Hepatocyte (in vitro differentiated cells): ENCODE measurements around the gene PEX5. TPM values are rescaled to one million over a fixed set of nuclear protein-coding genes. Genes with fewer than 3 reads are reported as not detected.

Source experiments
- DNase-seq: peaks from one replicate; pipeline ENCODE4 v3.0.0-alpha.2; 2016; ENCODE audit warnings: low spot score
- H2AFZ ChIP-seq: fragments of 200-600 bp; sonication (generic); 2 replicates; pipeline ENCODE4 v1.6.0; 2016; ENCODE audit warnings: antibody characterized with exemption, mild to moderate bottlenecking
- H3K27ac ChIP-seq: fragments of 200-600 bp; sonication (generic); 2 replicates; pipeline ENCODE4 v1.5.1; 2016; ENCODE audit warnings: mild to moderate bottlenecking
- H3K27me3 ChIP-seq: fragments of 200-600 bp; sonication (generic); 2 replicates; pipeline ENCODE4 v1.6.1; 2016
- H3K36me3 ChIP-seq: fragments of 200-600 bp; sonication (generic); replicated peaks from 2 replicates; pipeline ENCODE4 v1.5.1; 2016; ENCODE audit warnings: low read depth; ENCODE audit not compliant: insufficient read depth
- H3K4me1 ChIP-seq: fragments of 200-600 bp; sonication (generic); 2 replicates; pipeline ENCODE4 v1.5.1; 2016; ENCODE audit warnings: mild to moderate bottlenecking, moderate library complexity; ENCODE audit not compliant: insufficient read depth
- H3K4me2 ChIP-seq: fragments of 200-600 bp; sonication (generic); 2 replicates; pipeline ENCODE4 v1.6.0; 2016
- H3K4me3 ChIP-seq: fragments of 200-600 bp; sonication (generic); 2 replicates; pipeline ENCODE4 v1.5.1; 2016; ENCODE audit warnings: mild to moderate bottlenecking
- H3K79me2 ChIP-seq: fragments of 200-600 bp; sonication (generic); 2 replicates; pipeline ENCODE4 v1.6.0; 2017; ENCODE audit warnings: mild to moderate bottlenecking
- H3K9me2 ChIP-seq: fragments of 200-600 bp; sonication (generic); replicated peaks from 2 replicates; pipeline ENCODE4 v1.6.0; 2017; ENCODE audit warnings: mild to moderate bottlenecking; ENCODE audit not compliant: insufficient read depth
- H3K9me3 ChIP-seq: fragments of 200-600 bp; sonication (generic); 2 replicates; pipeline ENCODE4 v1.5.1; 2016; ENCODE audit warnings: low read depth, mild to moderate bottlenecking
- H4K20me1 ChIP-seq: fragments of 200-600 bp; sonication (generic); 2 replicates; pipeline ENCODE4 v1.6.0; 2016; ENCODE audit warnings: mild to moderate bottlenecking; ENCODE audit not compliant: insufficient read depth, poor library complexity, severe bottlenecking
- EZH2 ChIP-seq: fragments of 200-600 bp; sonication (generic); IDR thresholded peaks from 2 replicates; pipeline ENCODE4 v1.6.1; 2016; ENCODE audit warnings: antibody characterized with exemption, mild to moderate bottlenecking, borderline replicate concordance
- EZH2phosphoT487 ChIP-seq: fragments of 200-600 bp; sonication (generic); IDR thresholded peaks from one replicate; pipeline ENCODE4 v1.6.1; 2018; ENCODE audit warnings: antibody characterized with exemption, mild to moderate bottlenecking, low read depth, moderate library complexity; ENCODE audit not compliant: unreplicated experiment, severe bottlenecking
- WGBS: methylation state at CpG from one replicate; pipeline ENCODE4 v1.1.6; 2016; ENCODE audit warnings: low lambda C conversion rate; ENCODE audit errors: missing lambda C conversion rate; 5-methylcytosine and 5-hydroxymethylcytosine counted together
- polyA plus RNA-seq: library from polyadenylated mRNA; unstranded; fragments of >200 nt; fragmentation: Nextera tagmentation; extraction: Ambion mirVana; gene quantifications from 2 replicates; pipeline ENCODE4 v1.2.1, GENCODE V29; 2016
- total RNA-seq: library from RNA; depleted of rRNA; stranded (reverse); fragments of >200 nt; gene quantifications from 2 replicates; pipeline ENCODE4 v1.2.3, GENCODE V29; 2014
- TF ChIP-seq, protein P1 (sequence below): fragments of 200-600 bp; sonication (generic); IDR thresholded peaks from 2 replicates; pipeline ENCODE4 v1.5.1; 2016; ENCODE audit warnings: antibody characterized with exemption, mild to moderate bottlenecking; ENCODE audit not compliant: poor library complexity

PEX5 gene
- total and polyA plus RNA-seq, 2 experiments from 2014 or later, result 17.3 to 32.6 TPM

GRCh38 chr12:7219599-7220243 is 30.2 kb downstream of the PEX5 start:
- WGBS, result 11% methylated on average over 3 of the region's 3 CpGs
- no peak overlapping the region for H3K4me3 ChIP-seq
- H3K36me3 ChIP-seq, result no peaks in the 10 kb centered on the region
- no peaks in the 10 kb centered on the region for H3K4me1 ChIP-seq
- H3K27me3 ChIP-seq, result no peaks in the 10 kb centered on the region
- no peak overlapping the region for H3K27ac ChIP-seq
- TF ChIP-seq, protein P1, sequence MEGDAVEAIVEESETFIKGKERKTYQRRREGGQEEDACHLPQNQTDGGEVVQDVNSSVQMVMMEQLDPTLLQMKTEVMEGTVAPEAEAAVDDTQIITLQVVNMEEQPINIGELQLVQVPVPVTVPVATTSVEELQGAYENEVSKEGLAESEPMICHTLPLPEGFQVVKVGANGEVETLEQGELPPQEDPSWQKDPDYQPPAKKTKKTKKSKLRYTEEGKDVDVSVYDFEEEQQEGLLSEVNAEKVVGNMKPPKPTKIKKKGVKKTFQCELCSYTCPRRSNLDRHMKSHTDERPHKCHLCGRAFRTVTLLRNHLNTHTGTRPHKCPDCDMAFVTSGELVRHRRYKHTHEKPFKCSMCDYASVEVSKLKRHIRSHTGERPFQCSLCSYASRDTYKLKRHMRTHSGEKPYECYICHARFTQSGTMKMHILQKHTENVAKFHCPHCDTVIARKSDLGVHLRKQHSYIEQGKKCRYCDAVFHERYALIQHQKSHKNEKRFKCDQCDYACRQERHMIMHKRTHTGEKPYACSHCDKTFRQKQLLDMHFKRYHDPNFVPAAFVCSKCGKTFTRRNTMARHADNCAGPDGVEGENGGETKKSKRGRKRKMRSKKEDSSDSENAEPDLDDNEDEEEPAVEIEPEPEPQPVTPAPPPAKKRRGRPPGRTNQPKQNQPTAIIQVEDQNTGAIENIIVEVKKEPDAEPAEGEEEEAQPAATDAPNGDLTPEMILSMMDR, result peak; percentile 90
- TF ChIP-seq EZH2, result no peak
- no peak for TF ChIP-seq EZH2phosphoT487
- no peaks in the 10 kb centered on the region for H3K79me2 ChIP-seq
- no peaks in the 10 kb centered on the region for H4K20me1 ChIP-seq
- no peaks in the 10 kb centered on the region for H3K9me3 ChIP-seq
- no peaks in the 10 kb centered on the region for H3K9me2 ChIP-seq
- H2AFZ ChIP-seq, result no peak overlapping the region
- DNase-seq, result peak; percentile 91
- no peak overlapping the region for H3K4me2 ChIP-seq

DNA sequence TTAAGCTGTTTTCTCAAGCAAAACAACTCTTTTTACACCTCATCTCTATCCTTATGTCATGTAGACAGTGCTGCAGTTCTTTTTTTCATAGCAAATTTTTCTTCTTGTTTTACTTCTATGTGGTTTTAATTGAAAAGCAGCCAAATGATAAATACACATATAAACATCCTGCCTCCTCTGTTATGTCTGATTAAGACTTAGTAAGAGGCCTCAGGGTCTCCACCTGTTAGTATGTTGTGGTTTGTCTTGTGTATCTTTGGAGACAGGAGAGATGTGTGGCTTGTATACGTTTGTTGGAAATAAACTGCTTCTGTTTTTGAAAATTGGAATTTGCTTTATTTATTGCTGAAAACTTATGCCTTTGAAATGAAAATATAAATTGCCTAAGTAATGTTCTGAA is 32.0 kb downstream of the PEX5 start:
- Histone ChIP-seq H3K9me2 (no peaks in the 10 kb centered on the region), H3K4me2 (no peak overlapping the region), H3K9me3 (no peaks in the 10 kb centered on the region), H3K27me3 (no peaks in the 10 kb centered on the region), H2AFZ (no peak overlapping the region), H4K20me1 (no peaks in the 10 kb centered on the region), H3K79me2 (no peaks in the 10 kb centered on the region), H3K4me3 (no peak overlapping the region), H3K36me3 (no peaks in the 10 kb centered on the region), H3K27ac (no peak overlapping the region), H3K4me1 (no peaks in the 10 kb centered on the region)
- DNase-seq, result no peak
- WGBS, result 83% methylated on average over 1 of the region's 1 CpG
- TF ChIP-seq EZH2 (no peak), EZH2phosphoT487 (no peak)
- TF ChIP-seq, protein P1, result no peak

DNA sequence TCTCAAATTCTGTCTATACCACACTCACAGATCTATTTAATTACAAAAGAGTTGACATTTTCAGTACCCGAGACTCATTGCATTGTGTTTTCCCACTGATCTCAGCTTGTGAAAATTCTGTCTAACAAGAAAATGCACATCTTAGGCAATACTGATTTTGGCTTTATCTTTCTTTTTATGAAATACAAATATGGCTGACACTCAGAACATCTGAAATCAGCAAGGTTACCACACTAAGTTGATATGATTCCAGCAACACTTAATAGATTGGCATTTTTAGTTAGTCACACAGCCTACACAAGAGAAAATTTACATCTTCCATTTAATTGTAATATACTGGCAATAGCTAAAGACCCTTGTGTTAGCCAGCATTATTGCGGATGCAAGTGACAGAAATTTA is 40.3 kb downstream of the PEX5 start:
- TF ChIP-seq, protein P1, result no peak
- TF ChIP-seq EZH2phosphoT487 (no peak), EZH2 (no peak)
- WGBS, result 97% methylated on average over 2 of the region's 2 CpGs
- no peak overlapping the region for H3K4me2 ChIP-seq
- no peaks in the 10 kb centered on the region for H3K79me2 ChIP-seq
- H4K20me1 ChIP-seq, result no peaks in the 10 kb centered on the region
- no peaks in the 10 kb centered on the region for H3K4me1 ChIP-seq
- H2AFZ ChIP-seq, result no peak overlapping the region
- no peaks in the 10 kb centered on the region for H3K27me3 ChIP-seq
- DNase-seq, result no peak
- H3K9me3 ChIP-seq, result no peaks in the 10 kb centered on the region
- no peak overlapping the region for H3K27ac ChIP-seq
- no peak overlapping the region for H3K4me3 ChIP-seq
- H3K9me2 ChIP-seq, result no peaks in the 10 kb centered on the region
- H3K36me3 ChIP-seq, result no peaks in the 10 kb centered on the region
